Prostate gland (tissue), 2 donors: ENCODE results near the gene C1QTNF1. TPM values are rescaled to one million over a fixed set of nuclear protein-coding genes. Genes with fewer than 3 reads are reported as not detected.

Experiments used
- DNase-seq: peaks from one replicate; pipeline ENCODE4 v3.0.0-alpha.2; 2019; ENCODE audit warnings: low spot score
- H3K27ac ChIP-seq, 2 donors: fragments of 200-600 bp; sonication (generic); 2 replicates each; pipeline ENCODE4 v1.5.1; 2017 to 2019
- H3K27me3 ChIP-seq: fragments of 200-600 bp; sonication (generic); replicated peaks from 2 replicates; pipeline ENCODE4 v1.5.1; 2019; ENCODE audit not compliant: insufficient read depth
- H3K36me3 ChIP-seq, 2 donors: fragments of 200-600 bp; sonication (generic); 1 replicate in 1 of 2; 2 replicates in 1 of 2; pipeline versions ENCODE4 v1.5.1 to v1.8.1; 2017 to 2019
- H3K4me1 ChIP-seq: fragments of 200-600 bp; sonication (generic); replicated peaks from 2 replicates; pipeline ENCODE4 v1.5.1; 2019
- H3K4me3 ChIP-seq, 2 donors: fragments of 200-600 bp; sonication (generic); 2 replicates each; pipeline ENCODE4 v1.5.1; 2017 to 2019
- H3K9me3 ChIP-seq: fragments of 200-600 bp; sonication (generic); 2 replicates; pipeline ENCODE4 v1.5.1; 2017
- POLR2A ChIP-seq: fragments of 450-650 bp; IDR thresholded peaks from one replicate; pipeline ENCODE4 v1.6.1; 2016; ENCODE audit warnings: antibody characterized with exemption, mild to moderate bottlenecking
- POLR2AphosphoS5 ChIP-seq: sonication (generic); formaldehyde crosslinking; IDR thresholded peaks from one replicate; pipeline ENCODE4 v1.6.1; 2017; ENCODE audit warnings: antibody characterized with exemption
- WGBS: methylation state at CpG from one replicate; pipeline ENCODE4 v1.1.5; 2018; 5-methylcytosine and 5-hydroxymethylcytosine counted together
- intact Hi-C: fragments of 100-400 bp; cut with DNase I; formaldehyde crosslinking; loops from one replicate; pipeline ENCODE4 v1.14.2; 2022
- total RNA-seq, 2 donors: library from RNA; depleted of rRNA; stranded (reverse); fragments of >200 nt; gene quantifications; one replicate each; pipeline ENCODE4 v1.1.0, GENCODE V29; 2016
- TF ChIP-seq, protein P1 (sequence below), 4 experiments: fragments of 200-600 bp in 2 of 4; fragments of 450-650 bp in 2 of 4; sonication (generic) in 2 of 4; IDR thresholded peaks; 1 replicate in 3 of 4; 2 replicates in 1 of 4; pipeline ENCODE4 v1.5.1; 2016 to 2019; ENCODE audit warnings: antibody characterized with exemption in 4 of 4, mild to moderate bottlenecking in 2 of 4, moderate library complexity in 2 of 4

Gene C1QTNF1
- total RNA-seq, 2 donors from 2014 or later = 16.3 to 57.9 TPM

- Histone ChIP-seq H3K27me3 (no peaks in the 10 kb centered on the region), H3K4me1 (peaks cover 2% of the 10 kb centered on the region), H3K4me3 (no peak overlapping the region), H3K27ac (no peak overlapping the region), H3K9me3 (no peaks in the 10 kb centered on the region), H3K36me3 (peaks cover 0 to 15% of the 10 kb centered on the region in 2 donors)
- intact Hi-C loops = loop anchor here (10.0 kb wide), 1 partner anchor 624 kb away; no protein-coding TSS in a partner anchor
- WGBS = 90% methylated on average over 18 of the region's 18 CpGs
- no peak for DNase-seq
- TF ChIP-seq, protein P1, sequence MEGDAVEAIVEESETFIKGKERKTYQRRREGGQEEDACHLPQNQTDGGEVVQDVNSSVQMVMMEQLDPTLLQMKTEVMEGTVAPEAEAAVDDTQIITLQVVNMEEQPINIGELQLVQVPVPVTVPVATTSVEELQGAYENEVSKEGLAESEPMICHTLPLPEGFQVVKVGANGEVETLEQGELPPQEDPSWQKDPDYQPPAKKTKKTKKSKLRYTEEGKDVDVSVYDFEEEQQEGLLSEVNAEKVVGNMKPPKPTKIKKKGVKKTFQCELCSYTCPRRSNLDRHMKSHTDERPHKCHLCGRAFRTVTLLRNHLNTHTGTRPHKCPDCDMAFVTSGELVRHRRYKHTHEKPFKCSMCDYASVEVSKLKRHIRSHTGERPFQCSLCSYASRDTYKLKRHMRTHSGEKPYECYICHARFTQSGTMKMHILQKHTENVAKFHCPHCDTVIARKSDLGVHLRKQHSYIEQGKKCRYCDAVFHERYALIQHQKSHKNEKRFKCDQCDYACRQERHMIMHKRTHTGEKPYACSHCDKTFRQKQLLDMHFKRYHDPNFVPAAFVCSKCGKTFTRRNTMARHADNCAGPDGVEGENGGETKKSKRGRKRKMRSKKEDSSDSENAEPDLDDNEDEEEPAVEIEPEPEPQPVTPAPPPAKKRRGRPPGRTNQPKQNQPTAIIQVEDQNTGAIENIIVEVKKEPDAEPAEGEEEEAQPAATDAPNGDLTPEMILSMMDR (IDR thresholded peaks at IDR 0.05) = no peak
- no peak for TF ChIP-seq POLR2A
- TF ChIP-seq POLR2AphosphoS5 = no peak
Observed at GRCh38 chr17:79080349-79080748, 56.4 kb downstream of the C1QTNF1 start.

DNA sequence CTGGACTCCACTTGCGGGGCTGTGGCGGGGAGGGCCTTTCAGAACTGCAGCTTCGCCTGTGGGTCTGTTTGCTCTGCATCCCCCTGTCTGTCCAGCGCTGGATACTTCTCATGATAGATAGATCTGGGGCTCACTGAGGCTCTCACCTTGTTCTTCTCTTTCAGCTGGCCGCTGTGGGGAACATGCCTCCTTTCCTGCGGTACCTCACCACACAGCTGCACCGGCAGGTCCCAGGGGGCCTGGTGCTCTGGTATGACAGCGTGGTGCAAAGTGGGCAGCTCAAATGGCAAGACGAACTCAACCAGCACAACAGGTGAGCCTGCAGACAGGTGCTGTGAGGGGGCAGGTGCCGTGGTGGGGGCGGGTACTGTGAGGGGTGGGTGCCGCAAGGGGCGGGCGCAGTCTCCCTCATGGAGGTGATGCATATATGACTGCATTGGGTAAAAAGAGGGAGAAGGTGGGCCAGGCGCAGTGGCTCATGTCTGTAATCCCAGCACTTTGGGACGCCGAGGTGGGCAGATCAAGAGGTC lies 56.9 kb downstream of the C1QTNF1 start:
- no peak for DNase-seq
- Histone ChIP-seq H3K27me3 (no peaks in the 10 kb centered on the region), H3K4me3 (no peak overlapping the region), H3K36me3 (peaks cover 0 to 15% of the 10 kb centered on the region in 2 donors), H3K9me3 (no peaks in the 10 kb centered on the region), H3K27ac (no peak overlapping the region), H3K4me1 (no peaks in the 10 kb centered on the region)
- intact Hi-C loops = loop anchor here (10.0 kb wide), 1 partner anchor 624 kb away; no protein-coding TSS in a partner anchor
- WGBS = 98% methylated on average over 17 of the region's 17 CpGs
- TF ChIP-seq, protein P1 (IDR thresholded peaks at IDR 0.05) = no peak
- TF ChIP-seq POLR2A (no peak), POLR2AphosphoS5 (no peak)

DNA sequence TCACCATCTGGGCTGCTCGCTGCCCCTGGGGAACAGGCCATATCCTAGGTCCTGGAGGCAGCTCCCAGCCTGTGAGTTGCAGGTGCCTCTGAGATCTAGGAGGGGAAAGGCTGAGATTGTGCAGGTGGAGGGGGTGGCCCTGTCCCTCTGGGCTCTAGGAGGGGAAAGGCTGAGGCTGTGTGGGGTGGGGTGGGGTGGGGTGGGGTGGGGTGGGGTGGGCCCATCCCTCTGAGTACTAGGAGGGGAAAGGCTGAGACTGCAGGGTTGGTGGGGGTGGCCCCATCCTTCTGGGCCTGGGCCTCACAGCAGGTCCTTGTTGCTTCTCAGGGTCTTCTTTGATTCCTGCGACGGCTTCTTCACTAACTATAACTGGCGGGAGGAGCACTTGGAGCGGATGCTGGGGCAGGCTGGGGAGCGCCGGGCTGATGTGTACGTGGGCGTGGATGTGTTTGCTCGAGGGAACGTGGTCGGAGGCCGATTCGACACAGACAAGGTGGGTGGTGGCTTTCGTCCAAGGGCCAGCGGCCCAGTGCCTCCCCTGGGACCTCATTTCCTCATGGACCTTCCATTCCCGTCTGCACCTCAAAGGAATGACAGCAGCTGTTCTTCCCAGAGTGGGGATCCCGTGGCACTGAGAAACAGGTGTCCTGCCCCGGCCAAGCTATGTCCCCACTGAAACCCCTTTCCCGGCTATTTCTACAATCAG lies 57.8 kb downstream of the C1QTNF1 start:
- no peak for DNase-seq
- H3K36me3 ChIP-seq = peaks cover 0 to 15% of the 10 kb centered on the region in 2 donors
- intact Hi-C loops = loop anchor here (10.0 kb wide), 1 partner anchor 623 kb away; no protein-coding TSS in a partner anchor
- no peak overlapping the region for H3K27ac ChIP-seq
- H3K27me3 ChIP-seq = no peaks in the 10 kb centered on the region
- H3K4me1 ChIP-seq = no peaks in the 10 kb centered on the region
- WGBS = 69% methylated on average over 20 of the region's 20 CpGs
- H3K9me3 ChIP-seq = no peaks in the 10 kb centered on the region
- TF ChIP-seq POLR2AphosphoS5 = no peak
- TF ChIP-seq, protein P1 (IDR thresholded peaks at IDR 0.05) = no peak
- no peak for TF ChIP-seq POLR2A
- no peak overlapping the region for H3K4me3 ChIP-seq

DNA sequence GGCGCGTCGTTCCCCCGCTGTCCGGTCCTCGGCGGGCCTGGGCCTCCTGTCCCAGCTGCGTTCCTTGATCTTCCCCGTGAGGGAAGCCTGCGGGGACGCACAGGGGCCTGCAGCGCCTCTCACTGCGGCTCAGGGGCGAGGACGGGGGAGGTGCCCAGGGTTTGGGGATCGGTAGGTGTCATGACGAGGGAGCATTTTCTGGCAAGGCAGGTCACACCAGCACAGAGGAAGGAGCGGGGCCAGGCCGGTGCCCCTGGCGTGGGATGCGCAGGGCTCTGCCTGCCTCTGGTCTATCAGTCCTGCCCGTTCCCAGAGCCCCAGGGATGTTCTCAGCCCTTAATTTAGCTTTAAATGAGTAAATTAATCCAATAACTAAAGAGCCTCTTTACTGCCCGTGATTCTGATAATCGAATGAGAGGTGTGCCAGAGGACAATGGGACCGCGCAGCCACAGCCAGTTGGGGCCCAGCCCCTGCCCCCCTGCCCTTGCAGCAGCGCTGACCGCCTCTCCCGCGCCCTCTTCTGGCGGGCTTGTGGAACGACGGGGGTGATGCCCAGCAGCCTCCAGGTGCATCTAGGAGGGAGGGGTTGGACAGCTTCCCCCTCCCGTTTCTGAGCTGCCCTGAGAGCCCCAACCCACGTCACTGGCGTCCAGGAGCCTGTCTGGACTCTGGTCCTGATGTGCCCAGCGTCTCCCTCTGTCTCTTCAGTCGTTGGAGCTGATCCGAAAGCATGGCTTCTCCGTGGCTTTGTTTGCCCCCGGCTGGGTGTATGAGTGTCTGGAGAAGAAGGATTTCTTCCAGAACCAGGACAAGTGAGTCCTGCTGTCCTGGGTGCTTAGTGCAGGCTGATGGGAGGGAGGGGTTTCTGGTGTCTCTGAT lies 58.6 kb downstream of the C1QTNF1 start:
- 66% methylated on average over 36 of the region's 41 CpGs for WGBS
- H3K9me3 ChIP-seq = no peaks in the 10 kb centered on the region
- H3K27ac ChIP-seq = no peak overlapping the region
- no peak overlapping the region for H3K4me3 ChIP-seq
- TF ChIP-seq POLR2AphosphoS5 = no peak
- TF ChIP-seq, protein P1 (IDR thresholded peaks at IDR 0.05) = peak in 3 of 4 experiments; percentile 63 to 74 (median 70)
- no peaks in the 10 kb centered on the region for H3K4me1 ChIP-seq
- H3K36me3 ChIP-seq = peaks cover 0 to 15% of the 10 kb centered on the region in 2 donors
- DNase-seq = no peak
- intact Hi-C loops = loop anchor here (10.0 kb wide), 1 partner anchor 622 kb away; no protein-coding TSS in a partner anchor
- no peaks in the 10 kb centered on the region for H3K27me3 ChIP-seq
